GM23338 (cell line): Measurements from ENCODE around the gene INSRR.

Experiments used
- CREB1 ChIP-seq: fragments of 250-450 bp; sonication (Bioruptor Pico); IDR thresholded peaks from 2 replicates; pipeline ENCODE4 v1.5.0; 2020; ENCODE audit warnings: low read depth, mild to moderate bottlenecking, moderate library complexity
- EZH2 ChIP-seq: fragments of 200-600 bp; sonication (generic); IDR thresholded peaks from one replicate; pipeline ENCODE4 v1.8.0; 2017; ENCODE audit warnings: antibody characterized with exemption, mild to moderate bottlenecking, low read depth; ENCODE audit not compliant: unreplicated experiment
- EZH2phosphoT487 ChIP-seq: fragments of 200-600 bp; sonication (generic); IDR thresholded peaks from one replicate; pipeline ENCODE4 v1.8.1; 2018; ENCODE audit warnings: antibody characterized with exemption; ENCODE audit not compliant: unreplicated experiment
- JUNB ChIP-seq: IDR thresholded peaks from one replicate; pipeline ENCODE4 v1.6.1; 2016; ENCODE audit warnings: antibody characterized with exemption; ENCODE audit not compliant: unreplicated experiment
- NANOG ChIP-seq: IDR thresholded peaks from 2 replicates; pipeline ENCODE4 v1.6.1; 2016; ENCODE audit warnings: antibody characterized with exemption, borderline replicate concordance
- POLR2AphosphoS5 ChIP-seq: IDR thresholded peaks from 2 replicates; pipeline ENCODE4 v1.6.1; 2016; ENCODE audit warnings: antibody characterized with exemption, low read depth
- STAT1 ChIP-seq: IDR thresholded peaks from one replicate; pipeline ENCODE4 v1.6.1; 2016; ENCODE audit warnings: antibody characterized with exemption; ENCODE audit not compliant: unreplicated experiment
- ZNF114 ChIP-seq: fragments of 250-450 bp; sonication (Bioruptor Pico); IDR thresholded peaks from 2 replicates; pipeline ENCODE4 v1.5.0; 2020; ENCODE audit warnings: mild to moderate bottlenecking, moderate library complexity
- ZNF331 ChIP-seq: fragments of 250-450 bp; sonication (Bioruptor Pico); IDR thresholded peaks from 2 replicates; pipeline ENCODE4 v1.5.0; 2020; ENCODE audit warnings: low read depth, mild to moderate bottlenecking, moderate library complexity
- TF ChIP-seq, protein P1 (sequence below), 2 experiments: fragments of 200-600 bp in 1 of 2; sonication (generic) in 1 of 2; conservative IDR thresholded peaks; 2 replicates each; pipeline versions ENCODE4 v1.5.1 to v1.6.1; 2016 to 2017; ENCODE audit warnings: antibody characterized with exemption in 2 of 2, low read depth in 2 of 2, mild to moderate bottlenecking in 2 of 2, moderate library complexity in 1 of 2
- TF ChIP-seq, protein P2 (sequence below): IDR thresholded peaks from 2 replicates; pipeline ENCODE4 v1.6.1; 2016; ENCODE audit warnings: antibody characterized with exemption
- TF ChIP-seq, protein P3 (sequence below): IDR thresholded peaks from one replicate; pipeline ENCODE4 v1.6.1; 2018; ENCODE audit warnings: antibody characterized with exemption; ENCODE audit not compliant: unreplicated experiment
- TF ChIP-seq, protein P4 (sequence below): fragments of 250-450 bp; sonication (Bioruptor Pico); IDR thresholded peaks from 2 replicates; pipeline ENCODE4 v1.5.0; 2020; ENCODE audit warnings: mild to moderate bottlenecking, moderate library complexity

DNA sequence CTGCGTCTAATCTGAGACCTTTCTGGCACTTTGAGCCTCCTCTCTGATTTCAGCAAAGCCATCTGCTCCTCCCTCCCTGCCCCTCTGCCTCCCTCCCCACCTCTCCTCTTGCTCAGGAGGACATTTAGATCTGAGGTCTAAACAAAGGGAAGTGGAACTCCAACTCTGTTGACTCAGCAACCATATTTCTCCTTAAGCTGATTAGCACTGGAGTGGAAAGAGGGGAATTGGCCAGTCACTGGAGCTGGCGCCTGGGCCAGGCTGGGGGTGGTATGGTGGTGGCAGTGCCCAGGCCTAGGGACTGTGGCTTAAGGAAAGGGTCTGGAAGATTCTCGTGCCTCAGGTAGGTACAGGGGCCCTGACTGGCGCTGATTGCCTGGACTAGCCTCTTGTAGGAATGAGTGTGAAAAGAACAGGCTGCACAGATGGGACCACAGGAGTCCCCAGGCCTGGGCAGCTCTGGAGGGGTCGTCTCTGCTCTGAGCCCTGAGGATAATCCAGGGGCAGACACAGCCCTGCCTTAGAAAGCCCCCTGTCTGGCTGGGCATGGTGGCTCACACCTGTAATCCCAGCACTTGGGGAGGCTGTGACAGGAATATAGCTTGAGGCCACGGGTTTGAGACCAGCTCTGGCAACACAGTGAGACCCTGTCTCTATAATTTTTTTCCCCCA lies 54.2 kb downstream of the INSRR start:
- TF ChIP-seq POLR2AphosphoS5 (no peak), NANOG (no peak), CREB1 (CRISPR knock-in tag) (no peak), EZH2 (no peak), ZNF114 (CRISPR knock-in tag) (no peak), EZH2phosphoT487 (no peak), ZNF331 (no peak), STAT1 (no peak), JUNB (no peak)
- TF ChIP-seq, protein P1, sequence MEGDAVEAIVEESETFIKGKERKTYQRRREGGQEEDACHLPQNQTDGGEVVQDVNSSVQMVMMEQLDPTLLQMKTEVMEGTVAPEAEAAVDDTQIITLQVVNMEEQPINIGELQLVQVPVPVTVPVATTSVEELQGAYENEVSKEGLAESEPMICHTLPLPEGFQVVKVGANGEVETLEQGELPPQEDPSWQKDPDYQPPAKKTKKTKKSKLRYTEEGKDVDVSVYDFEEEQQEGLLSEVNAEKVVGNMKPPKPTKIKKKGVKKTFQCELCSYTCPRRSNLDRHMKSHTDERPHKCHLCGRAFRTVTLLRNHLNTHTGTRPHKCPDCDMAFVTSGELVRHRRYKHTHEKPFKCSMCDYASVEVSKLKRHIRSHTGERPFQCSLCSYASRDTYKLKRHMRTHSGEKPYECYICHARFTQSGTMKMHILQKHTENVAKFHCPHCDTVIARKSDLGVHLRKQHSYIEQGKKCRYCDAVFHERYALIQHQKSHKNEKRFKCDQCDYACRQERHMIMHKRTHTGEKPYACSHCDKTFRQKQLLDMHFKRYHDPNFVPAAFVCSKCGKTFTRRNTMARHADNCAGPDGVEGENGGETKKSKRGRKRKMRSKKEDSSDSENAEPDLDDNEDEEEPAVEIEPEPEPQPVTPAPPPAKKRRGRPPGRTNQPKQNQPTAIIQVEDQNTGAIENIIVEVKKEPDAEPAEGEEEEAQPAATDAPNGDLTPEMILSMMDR (conservative IDR thresholded peaks at IDR 0.05; ENCODE audit: low read depth in 2 of 2), result no peak
- TF ChIP-seq, protein P2, sequence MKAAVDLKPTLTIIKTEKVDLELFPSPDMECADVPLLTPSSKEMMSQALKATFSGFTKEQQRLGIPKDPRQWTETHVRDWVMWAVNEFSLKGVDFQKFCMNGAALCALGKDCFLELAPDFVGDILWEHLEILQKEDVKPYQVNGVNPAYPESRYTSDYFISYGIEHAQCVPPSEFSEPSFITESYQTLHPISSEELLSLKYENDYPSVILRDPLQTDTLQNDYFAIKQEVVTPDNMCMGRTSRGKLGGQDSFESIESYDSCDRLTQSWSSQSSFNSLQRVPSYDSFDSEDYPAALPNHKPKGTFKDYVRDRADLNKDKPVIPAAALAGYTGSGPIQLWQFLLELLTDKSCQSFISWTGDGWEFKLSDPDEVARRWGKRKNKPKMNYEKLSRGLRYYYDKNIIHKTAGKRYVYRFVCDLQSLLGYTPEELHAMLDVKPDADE, result no peak
- TF ChIP-seq, protein P3, sequence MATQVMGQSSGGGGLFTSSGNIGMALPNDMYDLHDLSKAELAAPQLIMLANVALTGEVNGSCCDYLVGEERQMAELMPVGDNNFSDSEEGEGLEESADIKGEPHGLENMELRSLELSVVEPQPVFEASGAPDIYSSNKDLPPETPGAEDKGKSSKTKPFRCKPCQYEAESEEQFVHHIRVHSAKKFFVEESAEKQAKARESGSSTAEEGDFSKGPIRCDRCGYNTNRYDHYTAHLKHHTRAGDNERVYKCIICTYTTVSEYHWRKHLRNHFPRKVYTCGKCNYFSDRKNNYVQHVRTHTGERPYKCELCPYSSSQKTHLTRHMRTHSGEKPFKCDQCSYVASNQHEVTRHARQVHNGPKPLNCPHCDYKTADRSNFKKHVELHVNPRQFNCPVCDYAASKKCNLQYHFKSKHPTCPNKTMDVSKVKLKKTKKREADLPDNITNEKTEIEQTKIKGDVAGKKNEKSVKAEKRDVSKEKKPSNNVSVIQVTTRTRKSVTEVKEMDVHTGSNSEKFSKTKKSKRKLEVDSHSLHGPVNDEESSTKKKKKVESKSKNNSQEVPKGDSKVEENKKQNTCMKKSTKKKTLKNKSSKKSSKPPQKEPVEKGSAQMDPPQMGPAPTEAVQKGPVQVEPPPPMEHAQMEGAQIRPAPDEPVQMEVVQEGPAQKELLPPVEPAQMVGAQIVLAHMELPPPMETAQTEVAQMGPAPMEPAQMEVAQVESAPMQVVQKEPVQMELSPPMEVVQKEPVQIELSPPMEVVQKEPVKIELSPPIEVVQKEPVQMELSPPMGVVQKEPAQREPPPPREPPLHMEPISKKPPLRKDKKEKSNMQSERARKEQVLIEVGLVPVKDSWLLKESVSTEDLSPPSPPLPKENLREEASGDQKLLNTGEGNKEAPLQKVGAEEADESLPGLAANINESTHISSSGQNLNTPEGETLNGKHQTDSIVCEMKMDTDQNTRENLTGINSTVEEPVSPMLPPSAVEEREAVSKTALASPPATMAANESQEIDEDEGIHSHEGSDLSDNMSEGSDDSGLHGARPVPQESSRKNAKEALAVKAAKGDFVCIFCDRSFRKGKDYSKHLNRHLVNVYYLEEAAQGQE, result no peak
- TF ChIP-seq, protein P4, sequence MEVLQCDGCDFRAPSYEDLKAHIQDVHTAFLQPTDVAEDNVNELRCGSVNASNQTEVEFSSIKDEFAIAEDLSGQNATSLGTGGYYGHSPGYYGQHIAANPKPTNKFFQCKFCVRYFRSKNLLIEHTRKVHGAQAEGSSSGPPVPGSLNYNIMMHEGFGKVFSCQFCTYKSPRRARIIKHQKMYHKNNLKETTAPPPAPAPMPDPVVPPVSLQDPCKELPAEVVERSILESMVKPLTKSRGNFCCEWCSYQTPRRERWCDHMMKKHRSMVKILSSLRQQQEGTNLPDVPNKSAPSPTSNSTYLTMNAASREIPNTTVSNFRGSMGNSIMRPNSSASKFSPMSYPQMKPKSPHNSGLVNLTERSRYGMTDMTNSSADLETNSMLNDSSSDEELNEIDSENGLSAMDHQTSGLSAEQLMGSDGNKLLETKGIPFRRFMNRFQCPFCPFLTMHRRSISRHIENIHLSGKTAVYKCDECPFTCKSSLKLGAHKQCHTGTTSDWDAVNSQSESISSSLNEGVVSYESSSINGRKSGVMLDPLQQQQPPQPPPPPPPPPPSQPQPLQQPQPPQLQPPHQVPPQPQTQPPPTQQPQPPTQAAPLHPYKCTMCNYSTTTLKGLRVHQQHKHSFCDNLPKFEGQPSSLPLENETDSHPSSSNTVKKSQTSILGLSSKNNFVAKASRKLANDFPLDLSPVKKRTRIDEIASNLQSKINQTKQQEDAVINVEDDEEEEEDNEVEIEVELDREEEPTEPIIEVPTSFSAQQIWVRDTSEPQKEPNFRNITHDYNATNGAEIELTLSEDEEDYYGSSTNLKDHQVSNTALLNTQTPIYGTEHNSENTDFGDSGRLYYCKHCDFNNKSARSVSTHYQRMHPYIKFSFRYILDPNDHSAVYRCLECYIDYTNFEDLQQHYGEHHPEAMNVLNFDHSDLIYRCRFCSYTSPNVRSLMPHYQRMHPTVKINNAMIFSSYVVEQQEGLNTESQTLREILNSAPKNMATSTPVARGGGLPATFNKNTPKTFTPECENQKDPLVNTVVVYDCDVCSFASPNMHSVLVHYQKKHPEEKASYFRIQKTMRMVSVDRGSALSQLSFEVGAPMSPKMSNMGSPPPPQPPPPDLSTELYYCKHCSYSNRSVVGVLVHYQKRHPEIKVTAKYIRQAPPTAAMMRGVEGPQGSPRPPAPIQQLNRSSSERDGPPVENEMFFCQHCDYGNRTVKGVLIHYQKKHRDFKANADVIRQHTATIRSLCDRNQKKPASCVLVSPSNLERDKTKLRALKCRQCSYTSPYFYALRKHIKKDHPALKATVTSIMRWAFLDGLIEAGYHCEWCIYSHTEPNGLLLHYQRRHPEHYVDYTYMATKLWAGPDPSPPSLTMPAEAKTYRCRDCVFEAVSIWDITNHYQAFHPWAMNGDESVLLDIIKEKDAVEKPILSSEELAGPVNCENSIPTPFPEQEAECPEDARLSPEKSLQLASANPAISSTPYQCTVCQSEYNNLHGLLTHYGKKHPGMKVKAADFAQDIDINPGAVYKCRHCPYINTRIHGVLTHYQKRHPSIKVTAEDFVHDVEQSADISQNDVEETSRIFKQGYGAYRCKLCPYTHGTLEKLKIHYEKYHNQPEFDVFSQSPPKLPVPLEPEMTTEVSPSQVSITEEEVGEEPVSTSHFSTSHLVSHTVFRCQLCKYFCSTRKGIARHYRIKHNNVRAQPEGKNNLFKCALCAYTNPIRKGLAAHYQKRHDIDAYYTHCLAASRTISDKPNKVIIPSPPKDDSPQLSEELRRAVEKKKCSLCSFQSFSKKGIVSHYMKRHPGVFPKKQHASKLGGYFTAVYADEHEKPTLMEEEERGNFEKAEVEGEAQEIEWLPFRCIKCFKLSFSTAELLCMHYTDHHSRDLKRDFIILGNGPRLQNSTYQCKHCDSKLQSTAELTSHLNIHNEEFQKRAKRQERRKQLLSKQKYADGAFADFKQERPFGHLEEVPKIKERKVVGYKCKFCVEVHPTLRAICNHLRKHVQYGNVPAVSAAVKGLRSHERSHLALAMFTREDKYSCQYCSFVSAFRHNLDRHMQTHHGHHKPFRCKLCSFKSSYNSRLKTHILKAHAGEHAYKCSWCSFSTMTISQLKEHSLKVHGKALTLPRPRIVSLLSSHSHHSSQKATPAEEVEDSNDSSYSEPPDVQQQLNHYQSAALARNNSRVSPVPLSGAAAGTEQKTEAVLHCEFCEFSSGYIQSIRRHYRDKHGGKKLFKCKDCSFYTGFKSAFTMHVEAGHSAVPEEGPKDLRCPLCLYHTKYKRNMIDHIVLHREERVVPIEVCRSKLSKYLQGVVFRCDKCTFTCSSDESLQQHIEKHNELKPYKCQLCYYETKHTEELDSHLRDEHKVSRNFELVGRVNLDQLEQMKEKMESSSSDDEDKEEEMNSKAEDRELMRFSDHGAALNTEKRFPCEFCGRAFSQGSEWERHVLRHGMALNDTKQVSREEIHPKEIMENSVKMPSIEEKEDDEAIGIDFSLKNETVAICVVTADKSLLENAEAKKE, result no peak
